KMS-11 (cell line): ENCODE results near the gene KIF26B.

ENCODE experiments used
- H2AFZ ChIP-seq: fragments of 200-600 bp; sonication (generic); 2 replicates; pipeline ENCODE4 v1.6.1; 2016; ENCODE audit warnings: antibody characterized with exemption, mixed run types, low read depth
- H3K27ac ChIP-seq: fragments of 200-600 bp; sonication (generic); 2 replicates; pipeline ENCODE4 v1.6.1; 2016; ENCODE audit warnings: mild to moderate bottlenecking, mixed run types
- H3K27me3 ChIP-seq: fragments of 200-600 bp; sonication (generic); 2 replicates; pipeline ENCODE4 v1.6.1; 2017; ENCODE audit warnings: mild to moderate bottlenecking, low read depth, mixed run types, moderate library complexity; ENCODE audit not compliant: insufficient read depth
- H3K36me3 ChIP-seq: fragments of 200-600 bp; sonication (generic); 2 replicates; pipeline ENCODE4 v1.6.1; 2017; ENCODE audit warnings: mild to moderate bottlenecking, mixed run types; ENCODE audit not compliant: insufficient read depth
- H3K4me1 ChIP-seq: fragments of 200-600 bp; sonication (generic); 2 replicates; pipeline ENCODE4 v1.6.1; 2016; ENCODE audit warnings: mild to moderate bottlenecking, low read depth, mixed run types; ENCODE audit not compliant: poor library complexity, severe bottlenecking
- H3K4me2 ChIP-seq: fragments of 200-600 bp; sonication (generic); 2 replicates; pipeline ENCODE4 v1.7.0; 2016; ENCODE audit warnings: mild to moderate bottlenecking, mixed run types
- H3K4me3 ChIP-seq: fragments of 200-600 bp; sonication (generic); IDR thresholded peaks from 2 replicates; pipeline ENCODE4 v1.6.1; 2017; ENCODE audit warnings: low read depth, low read length, mixed read lengths; ENCODE audit not compliant: insufficient read depth
- H3K79me2 ChIP-seq: fragments of 200-600 bp; sonication (generic); 2 replicates; pipeline ENCODE4 v1.6.1; 2016; ENCODE audit warnings: low read depth, mixed run types; ENCODE audit not compliant: insufficient read depth
- H3K9ac ChIP-seq: fragments of 200-600 bp; sonication (generic); 2 replicates; pipeline ENCODE4 v1.6.1; 2016; ENCODE audit warnings: mild to moderate bottlenecking, mixed run types
- H4K20me1 ChIP-seq: fragments of 200-600 bp; sonication (generic); 2 replicates; pipeline ENCODE4 v1.6.1; 2016; ENCODE audit warnings: mild to moderate bottlenecking, mixed run types; ENCODE audit not compliant: insufficient read depth
- CTCF ChIP-seq: fragments of 200-600 bp; sonication (generic); conservative IDR thresholded peaks from 2 replicates; pipeline ENCODE4 v1.6.1; 2017; ENCODE audit warnings: low read depth, mild to moderate bottlenecking, antibody characterized with exemption, low read length, moderate library complexity, mixed read lengths

KIF26B gene

GRCh38 chr1:245116131-245116530 lies 38.7 kb upstream of the KIF26B start:
- Histone ChIP-seq H3K27ac (no peak overlapping the region), H3K4me1 (no peaks in the 10 kb centered on the region), H3K27me3 (no peaks in the 10 kb centered on the region), H3K9ac (no peak overlapping the region), H3K4me2 (no peak overlapping the region), H2AFZ (no peak overlapping the region), H3K4me3 (no peak overlapping the region), H3K79me2 (no peaks in the 10 kb centered on the region), H4K20me1 (no peaks in the 10 kb centered on the region), H3K36me3 (no peaks in the 10 kb centered on the region)
- no peak for TF ChIP-seq CTCF

- no peaks in the 10 kb centered on the region for H3K27me3 ChIP-seq
- H3K27ac ChIP-seq: no peak overlapping the region
- no peak overlapping the region for H3K9ac ChIP-seq
- no peaks in the 10 kb centered on the region for H3K36me3 ChIP-seq
- H2AFZ ChIP-seq: no peak overlapping the region
- H3K79me2 ChIP-seq: no peaks in the 10 kb centered on the region
- no peak overlapping the region for H3K4me2 ChIP-seq
- no peaks in the 10 kb centered on the region for H4K20me1 ChIP-seq
- TF ChIP-seq CTCF: no peak
- no peak overlapping the region for H3K4me3 ChIP-seq
- H3K4me1 ChIP-seq: no peaks in the 10 kb centered on the region
Observed at GRCh38 chr1:245116751-245117150, 38.0 kb upstream of the KIF26B start.

- no peak overlapping the region for H2AFZ ChIP-seq
- no peak for TF ChIP-seq CTCF
- no peaks in the 10 kb centered on the region for H4K20me1 ChIP-seq
- H3K4me3 ChIP-seq: no peak overlapping the region
- no peak overlapping the region for H3K9ac ChIP-seq
- no peaks in the 10 kb centered on the region for H3K79me2 ChIP-seq
- no peaks in the 10 kb centered on the region for H3K4me1 ChIP-seq
- H3K27me3 ChIP-seq: no peaks in the 10 kb centered on the region
- H3K4me2 ChIP-seq: no peak overlapping the region
- H3K27ac ChIP-seq: no peak overlapping the region
- no peaks in the 10 kb centered on the region for H3K36me3 ChIP-seq
Observed at GRCh38 chr1:245118066-245118465, 36.7 kb upstream of the KIF26B start.

GRCh38 chr1:245118806-245119205 lies 36.0 kb upstream of the KIF26B start:
- no peak for TF ChIP-seq CTCF
- Histone ChIP-seq H3K4me2 (no peak overlapping the region), H3K27me3 (no peaks in the 10 kb centered on the region), H3K79me2 (no peaks in the 10 kb centered on the region), H3K36me3 (no peaks in the 10 kb centered on the region), H3K9ac (no peak overlapping the region), H3K27ac (no peak overlapping the region), H4K20me1 (no peaks in the 10 kb centered on the region), H2AFZ (no peak overlapping the region), H3K4me3 (no peak overlapping the region), H3K4me1 (peaks cover 5% of the 10 kb centered on the region)
